GM18520 (cell line): ENCODE measurements around the gene ETHE1.
"Not testable (repeated sequence)": the region's sequence is repeated elsewhere in the genome, so short reads cannot be mapped to it uniquely, and the experiment has no call there.

Experiments
- ATAC-seq: cut with Tn5 transposase; IDR thresholded peaks from one replicate; pipeline ENCODE4 v1.9.1; 2021; ENCODE audit not compliant: unreplicated experiment

The ETHE1 gene

DNA sequence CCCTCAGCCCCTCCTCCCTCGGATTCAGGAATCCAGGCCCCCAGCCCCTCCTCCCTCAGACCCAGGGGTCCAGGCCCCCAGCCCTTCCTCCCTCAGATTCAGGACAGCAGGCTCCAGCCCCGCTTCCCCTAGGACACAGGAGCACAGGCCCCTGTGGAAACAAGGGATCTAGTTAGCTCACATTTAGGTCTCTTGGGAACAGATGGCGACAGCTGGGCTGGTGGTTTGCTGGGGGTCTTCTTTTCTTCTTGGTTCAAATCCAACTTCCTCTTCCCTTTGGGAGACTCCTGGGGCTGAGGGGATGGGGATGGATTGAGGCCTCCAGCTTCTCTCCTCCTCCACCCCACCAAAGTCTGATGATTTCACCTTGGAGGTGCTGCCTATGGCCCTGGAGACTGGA, 25.6 kb upstream of the ETHE1 start:
- no peak for ATAC-seq

DNA sequence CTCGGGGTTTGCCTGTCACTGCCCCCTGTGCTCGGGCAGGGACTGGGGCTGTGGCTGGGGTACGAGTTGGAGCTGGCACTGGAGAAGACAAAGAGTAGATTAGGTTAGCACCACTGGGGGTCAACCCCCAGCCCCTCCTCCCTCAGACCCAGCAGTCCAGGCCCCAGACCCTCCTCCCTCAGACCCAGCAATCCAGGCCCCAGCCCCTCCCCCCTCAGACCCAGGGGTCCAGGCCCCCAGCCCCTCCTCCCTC, 25.1 kb upstream of the ETHE1 start:
- ATAC-seq = no peak

DNA sequence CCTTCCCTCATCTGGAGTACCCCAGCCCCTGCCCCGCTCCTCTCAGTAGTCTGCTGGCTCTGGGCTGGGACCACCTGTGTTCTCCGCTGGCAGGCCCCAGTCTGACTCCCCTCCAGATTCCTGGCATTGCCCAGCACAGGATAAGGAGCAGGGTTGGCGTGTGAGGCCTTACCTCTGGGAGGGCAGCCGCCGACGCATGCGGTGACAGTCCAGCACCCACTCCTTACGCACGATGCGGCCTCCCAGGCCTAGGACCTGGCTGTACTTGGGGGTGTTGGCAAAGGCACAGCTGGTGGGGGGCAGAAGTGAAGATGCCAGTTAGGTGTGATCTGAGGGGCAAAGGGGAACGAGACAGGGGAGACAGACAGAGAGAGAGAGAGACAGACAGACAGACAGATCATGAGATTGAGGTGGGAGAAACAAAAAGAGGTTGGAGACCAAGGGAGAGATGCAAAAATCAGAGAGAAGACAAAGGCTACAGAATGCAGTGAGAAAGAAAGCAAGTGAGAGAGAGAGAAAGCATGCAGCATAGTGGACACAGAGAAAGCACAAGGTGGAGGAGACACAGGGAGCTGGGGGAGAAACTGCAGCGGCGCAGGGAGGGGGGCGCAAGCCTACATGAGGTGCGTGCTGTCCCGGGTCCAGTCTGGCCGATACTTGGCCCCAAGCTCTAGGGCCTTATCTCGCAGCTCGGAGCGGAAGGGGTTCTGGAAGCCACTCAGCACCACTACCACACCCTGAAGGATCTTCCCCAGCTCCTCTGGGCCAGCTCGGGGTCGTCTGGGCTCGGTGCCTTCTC, 24.6 kb upstream of the ETHE1 start:
- ATAC-seq = no peak

DNA sequence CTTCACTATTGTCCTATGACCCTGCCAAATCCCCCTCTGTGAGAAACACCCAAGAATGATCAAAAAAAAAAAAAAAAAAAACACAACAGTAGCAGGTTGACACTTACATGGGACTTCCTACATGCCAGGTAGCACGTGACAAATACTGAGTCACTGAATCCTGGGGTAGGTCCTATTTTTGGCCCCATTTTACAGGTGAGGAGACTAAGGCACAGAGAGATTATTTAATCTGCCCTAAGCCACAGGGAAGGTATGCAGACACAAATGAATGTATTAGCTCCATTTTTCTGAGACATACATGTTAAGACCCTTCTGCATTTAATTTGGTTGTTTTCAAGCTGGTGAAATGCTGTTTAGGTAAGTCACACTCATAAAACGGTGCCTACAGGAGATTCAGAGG, 21.7 kb upstream of the ETHE1 start:
- ATAC-seq = no peak

DNA sequence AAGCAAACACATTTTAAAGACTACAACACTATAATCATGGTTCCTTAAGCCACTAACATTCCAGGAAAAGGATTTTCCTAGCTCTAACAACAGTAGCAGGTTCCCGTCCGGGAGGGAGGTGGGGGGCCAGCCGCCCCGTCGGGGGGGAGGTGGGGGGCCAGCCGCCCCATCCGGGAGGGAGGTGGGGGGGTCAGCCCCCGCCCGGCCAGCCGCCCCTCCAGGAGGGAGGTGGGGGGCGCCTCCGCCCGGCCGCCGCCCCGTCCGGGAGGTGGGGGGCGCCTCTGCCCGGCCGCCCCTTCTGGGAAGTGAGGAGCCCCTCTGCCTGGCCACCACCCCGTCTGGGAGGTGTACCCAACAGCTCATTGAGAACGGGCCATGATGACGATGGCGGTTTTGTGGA, 20.9 kb upstream of the ETHE1 start:
- not testable (repeated sequence) for ATAC-seq

DNA sequence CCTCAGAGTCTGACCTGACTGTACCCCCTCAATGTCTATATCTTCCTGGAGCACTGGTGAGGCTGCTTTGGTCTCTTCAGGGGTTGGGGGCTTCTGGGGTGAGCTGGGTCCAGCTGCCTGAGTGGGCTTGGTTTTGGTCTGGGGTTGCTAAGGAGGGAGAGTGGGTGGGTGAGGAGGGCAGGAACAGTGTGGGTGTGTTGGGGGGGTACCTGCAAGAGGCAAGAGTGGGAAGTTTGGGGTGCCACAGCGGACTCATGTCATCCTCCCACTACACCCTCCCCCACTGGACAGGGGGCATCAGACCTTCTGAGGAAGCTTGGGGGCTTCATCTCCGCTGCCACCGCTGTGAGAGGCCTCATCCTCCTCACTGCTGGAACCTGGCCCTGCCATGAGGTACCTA, 19.6 kb upstream of the ETHE1 start:
- no peak for ATAC-seq

DNA sequence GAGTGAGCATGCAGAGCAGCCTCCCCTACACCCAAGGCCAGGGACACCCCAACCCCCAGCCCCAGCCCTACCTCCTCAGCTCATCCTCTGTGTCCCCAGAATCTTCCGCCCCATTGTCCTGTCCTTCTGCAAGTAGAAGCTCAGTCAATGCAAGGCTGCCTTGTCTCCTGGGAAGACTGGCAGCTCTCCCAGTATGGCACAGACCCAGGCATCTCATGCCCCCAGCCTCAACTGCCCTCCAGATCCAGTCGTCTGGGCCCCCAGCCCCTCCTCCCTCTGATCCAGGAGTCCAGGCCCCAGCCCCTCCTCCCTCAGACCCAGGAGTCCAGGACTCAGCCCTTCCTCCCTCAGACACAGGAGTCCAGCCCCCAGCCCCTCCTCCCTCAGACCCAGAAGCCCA, 19.0 kb upstream of the ETHE1 start:
- no peak for ATAC-seq

DNA sequence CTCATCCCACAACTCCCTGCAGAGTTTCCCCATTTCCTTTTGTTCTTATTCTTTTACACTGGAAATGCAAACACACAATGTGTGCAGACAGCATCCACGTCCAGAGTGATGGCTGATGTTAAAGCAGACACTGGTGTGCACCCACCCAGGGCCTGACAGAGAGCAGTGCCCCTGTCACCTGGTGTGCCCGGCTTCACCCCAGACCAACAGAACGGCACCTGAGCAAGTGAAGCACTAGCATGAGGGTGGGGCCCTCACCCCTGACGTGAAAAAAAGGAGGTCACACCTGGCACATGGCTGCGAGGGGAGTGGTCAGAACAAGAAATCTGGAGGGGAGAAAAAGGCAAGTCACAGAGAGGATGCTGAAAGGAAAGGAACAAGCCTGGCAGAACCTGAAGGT, 18.3 kb upstream of the ETHE1 start:
- no peak for ATAC-seq

DNA sequence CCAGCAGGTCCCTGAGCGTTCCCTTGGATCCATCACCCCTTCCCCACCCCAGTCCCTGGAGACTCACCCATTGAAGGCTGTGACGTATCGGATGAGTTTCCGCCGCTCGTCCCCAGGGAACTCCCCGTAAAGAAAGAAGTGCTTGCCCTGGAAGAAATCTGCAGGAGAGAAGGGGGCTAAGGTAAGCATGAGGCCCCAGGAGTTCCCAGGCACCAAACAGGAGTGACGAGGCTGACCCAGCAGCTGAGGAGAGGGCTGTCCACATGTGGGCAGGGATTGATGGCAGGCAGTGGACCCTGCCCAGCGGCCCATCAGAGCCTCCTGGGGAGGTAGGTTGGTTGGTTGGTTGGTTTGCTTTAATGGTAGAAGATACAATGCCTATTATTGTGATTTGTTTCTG, 17.1 kb upstream of the ETHE1 start:
- no peak for ATAC-seq

DNA sequence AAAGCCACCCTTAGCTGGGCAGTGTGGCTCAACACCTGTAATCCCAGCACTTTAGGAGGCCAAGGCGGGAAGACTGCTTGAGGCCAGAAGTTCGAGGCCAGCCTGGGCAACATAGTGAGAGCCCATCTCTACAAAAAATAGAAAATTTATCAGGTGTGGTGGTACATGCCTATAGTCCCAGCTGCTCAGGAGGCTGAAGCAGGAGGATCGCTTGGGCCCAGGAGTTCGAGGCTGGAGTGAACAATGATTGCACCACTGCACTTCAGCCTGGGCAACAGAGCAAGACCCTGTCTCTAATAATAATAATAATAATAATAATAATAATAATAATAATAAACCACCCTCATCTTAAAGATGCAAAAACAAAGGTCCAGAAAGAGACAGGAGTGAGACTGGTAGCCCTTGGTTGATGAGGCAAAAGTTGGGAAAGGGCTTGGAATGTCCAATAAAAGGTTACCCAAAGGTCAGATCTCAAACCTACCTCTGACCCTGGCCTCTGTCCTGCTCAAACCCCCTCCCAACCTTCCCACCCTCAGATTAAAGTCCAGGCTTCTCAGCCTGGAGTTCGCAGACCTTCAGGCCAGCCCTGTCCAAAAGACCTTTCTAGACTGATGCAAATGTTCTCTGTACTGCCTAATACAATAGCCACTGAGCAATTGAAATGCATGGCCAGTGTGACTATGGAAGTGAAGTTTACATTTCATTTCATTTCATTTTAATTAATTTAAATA, 15.1 kb upstream of the ETHE1 start:
- no peak for ATAC-seq

DNA sequence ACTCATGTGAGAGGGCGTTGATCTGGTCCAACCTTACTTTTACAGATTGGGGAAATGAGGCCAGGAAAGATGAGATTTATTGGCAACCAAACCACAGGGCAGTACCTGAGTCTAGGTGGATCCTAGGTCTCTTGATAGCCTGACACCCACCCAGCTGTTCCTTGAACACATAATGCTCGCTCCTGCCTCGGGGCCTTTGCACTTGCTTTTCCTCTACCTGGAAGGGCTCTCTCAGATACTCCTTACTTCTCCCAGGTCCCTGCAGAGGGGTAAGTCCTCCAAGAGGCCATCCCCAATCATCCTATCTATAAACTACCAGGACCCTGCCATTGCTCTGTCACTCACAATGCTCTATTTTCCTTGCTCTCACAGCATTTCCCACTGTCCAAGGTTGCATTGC, 13.4 kb upstream of the ETHE1 start:
- no peak for ATAC-seq

DNA sequence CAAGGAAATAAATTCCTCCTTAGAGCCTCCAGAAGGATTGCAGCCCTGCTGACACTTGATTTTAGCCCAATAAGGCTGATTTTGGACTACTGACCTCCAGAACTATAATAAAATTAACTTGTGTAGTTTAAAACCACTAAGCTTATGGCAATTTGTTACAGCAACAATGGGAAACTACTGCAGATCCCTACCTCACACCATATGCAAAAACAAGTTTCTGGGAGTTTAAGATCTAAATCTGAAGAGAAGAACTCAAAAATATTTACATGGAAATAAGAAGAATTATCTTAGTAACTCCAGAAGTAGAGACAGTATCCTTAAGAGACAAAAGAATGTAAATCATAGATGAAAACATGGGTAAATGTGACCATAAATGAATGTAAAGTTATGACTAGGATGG, 11.9 kb upstream of the ETHE1 start:
- ATAC-seq = no peak

DNA sequence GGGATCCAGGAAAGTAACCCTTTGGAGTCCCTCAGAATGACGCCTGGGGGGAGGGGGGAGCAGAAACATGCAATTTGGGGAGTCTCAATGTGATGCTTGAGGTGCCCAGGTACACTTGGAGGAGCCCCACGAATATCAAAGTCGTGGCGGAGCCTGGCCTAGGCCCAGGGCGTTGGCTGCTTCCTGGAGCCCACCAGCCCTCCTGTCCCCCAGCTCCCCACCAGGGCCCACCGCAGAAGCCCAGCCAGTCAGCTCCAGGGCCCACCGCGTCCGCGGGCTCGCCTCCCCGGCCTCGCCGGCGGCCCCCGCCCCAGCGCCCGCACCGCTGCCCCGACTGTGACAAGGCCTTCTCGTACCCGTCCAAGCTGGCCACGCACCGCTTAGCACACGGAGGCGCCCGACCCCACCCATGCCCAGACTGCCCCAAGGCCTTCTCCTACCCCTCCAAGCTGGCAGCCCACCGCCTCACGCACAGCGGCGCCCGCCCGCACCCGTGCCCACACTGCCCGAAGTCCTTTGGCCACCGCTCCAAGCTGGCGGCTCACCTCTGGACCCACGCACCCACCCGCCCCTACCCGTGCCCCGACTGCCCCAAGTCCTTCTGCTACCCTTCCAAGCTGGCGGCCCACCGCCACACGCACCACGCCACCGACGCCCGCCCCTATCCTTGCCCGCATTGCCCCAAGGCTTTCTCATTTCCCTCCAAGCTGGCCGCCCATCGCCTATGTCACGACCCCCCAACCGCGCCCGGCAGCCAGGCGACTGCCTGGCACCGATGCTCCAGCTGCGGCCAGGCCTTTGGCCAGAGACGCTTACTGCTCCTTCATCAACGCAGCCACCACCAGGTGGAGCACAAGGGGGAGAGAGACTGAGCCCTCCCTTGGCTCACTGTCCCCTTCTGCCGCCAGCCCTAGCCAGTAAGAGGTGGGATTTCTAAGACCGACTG, 8.1 kb upstream of the ETHE1 start:
- ATAC-seq = no peak

DNA sequence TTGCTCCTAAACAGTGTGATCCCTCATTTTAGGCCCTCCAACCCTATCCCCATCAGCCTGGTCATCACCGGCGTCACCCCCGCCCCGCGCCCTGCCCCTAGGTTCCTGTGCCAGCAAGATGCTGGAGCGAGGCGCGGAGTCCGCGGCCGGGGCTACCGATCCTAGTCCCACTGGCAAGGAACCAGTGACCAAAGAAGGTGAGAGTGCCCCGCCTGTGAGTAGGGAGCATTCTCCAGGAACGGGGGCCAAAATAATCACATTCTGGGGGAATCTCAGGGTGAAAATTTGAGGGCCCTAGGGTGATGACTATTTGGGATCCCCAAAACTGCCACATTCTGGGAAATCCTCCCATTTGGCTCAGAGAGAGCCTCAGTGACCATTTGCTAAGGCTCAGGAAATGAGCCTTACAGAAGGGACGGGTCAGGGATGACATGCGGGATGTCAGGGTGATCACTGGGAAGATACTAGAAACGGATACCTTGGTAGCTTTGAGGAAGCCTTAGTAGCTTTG, 7.4 kb upstream of the ETHE1 start:
- ATAC-seq = no peak

DNA sequence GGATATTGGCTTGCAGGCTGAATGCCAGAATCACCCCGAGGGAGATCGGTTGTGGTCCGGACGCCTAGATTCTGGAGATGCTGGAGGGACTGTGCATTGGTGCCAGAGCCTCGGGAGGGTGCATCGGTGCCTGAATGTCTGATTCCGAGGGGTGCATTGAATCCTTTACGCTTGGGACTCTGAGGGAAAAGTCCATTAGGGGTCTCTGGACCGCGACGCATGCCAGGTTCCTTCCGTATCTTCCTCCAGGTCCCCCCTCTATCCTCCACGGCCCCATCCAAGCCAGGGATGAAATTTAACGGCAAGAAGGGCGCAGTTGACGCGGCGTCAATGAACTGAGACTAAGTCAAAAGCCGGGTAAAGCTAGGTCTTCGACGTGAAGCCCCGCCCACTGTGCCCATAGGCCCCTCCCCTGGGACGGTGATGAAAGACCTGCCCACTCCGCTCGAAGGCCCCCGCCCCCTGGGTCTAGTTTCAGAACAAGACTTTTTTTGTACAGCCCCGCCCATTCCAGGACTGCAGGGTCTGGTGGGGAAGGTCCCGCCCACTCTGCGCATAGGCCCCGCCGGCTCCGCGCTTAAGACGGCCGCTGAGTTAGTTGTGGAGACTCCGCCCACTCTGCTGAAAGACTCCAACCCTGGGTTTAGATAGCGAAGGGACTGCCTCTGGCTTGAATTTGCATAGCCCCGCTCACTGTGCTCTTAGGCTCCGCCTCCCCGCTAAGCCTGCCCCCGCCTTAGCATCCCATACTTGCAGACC, 6.7 kb upstream of the ETHE1 start:
- no peak for ATAC-seq

DNA sequence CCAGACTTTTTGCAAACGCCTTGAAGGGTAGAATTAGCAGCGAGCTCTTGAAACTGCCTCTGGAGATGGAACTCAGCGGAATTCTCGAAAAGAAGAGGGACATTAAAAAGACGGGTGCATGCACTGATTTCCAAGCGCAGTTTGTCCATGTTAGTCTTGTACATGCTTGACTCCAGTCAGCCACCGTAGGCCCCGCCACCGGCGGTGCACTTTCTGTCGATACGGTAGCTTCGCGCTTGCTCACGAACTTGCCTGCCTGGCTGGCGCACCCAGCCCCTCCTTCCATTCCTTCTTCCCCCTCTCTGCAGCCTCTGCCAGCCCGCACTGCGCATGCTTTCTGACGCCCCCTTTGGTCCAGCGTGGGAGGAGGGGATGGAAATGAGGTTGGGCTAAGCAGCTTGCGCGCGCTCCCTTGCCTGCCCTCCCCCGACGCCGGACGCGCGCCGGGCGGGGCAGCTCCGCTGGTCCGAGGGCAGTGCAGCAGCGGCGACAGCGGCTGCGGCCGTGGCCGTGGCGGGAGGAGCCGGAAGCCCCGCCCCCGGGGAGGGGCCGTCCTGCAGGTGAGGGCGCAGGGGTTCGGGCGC, 6.1 kb upstream of the ETHE1 start, which contains the start of gene ZNF575:
ZNF575 (plus strand) TSS at position 227 of the 584 bp plus-strand sequence. CDS start 1,235 bp downstream, outside the sequence.
- peak; percentile 64 for ATAC-seq

DNA sequence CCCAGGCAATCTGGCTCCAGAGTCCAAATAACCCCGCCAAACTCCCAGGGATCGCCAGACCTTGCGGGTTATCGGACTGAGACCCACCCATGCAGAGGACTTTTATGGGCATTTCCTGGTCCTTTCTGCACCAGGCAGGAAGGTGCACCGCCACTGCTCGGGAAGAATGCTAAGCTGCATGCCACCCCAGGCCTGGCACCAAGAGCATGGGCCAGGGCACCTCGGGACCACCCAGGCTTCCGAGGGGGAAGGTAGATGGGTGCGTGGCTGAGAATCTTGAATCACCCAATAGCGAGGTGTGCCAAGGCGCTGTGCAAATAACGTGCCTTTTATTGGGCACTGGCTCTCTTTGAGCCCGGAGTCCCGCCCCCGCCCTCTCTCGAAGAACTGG, 5.6 kb upstream of the ETHE1 start:
- ATAC-seq = peak; percentile 15

DNA sequence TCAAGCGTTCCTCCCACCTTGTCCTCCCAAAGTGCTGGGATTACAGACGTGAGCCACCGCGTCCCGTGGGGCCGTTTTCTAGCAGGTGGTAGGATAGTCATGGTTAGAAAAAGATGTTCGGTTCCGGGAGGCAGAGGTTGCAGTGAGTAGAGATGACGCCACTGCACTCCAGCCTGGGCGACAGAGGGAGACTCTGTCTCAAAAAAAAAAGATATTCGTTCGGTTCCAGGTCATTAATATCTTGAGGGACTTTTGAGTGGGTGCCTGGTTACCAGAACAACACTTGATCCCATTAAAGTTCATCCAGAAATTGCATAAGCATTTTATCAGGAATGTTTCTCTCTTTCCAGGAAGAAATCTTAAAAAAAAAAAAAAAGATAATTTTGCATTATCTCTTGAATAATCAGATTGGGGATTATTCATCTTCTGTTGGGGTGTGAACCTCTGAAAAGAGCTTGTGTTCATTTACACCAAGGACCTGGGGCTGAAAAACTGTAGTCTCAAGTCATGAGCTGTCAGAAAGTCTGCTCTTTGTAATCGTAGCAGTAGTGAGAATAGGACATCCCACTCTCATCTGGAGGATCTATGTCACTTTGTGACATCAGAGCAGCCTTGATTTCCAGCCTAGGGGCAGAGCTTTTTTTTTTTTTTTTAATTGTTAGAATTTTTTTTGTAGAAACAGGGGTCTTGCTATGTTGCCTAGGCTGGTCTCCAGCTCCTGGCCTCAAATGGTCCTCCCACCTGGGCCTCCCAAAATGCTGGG, 1.0 kb upstream of the ETHE1 start:
- no peak for ATAC-seq
